GM19193 (cell line): ENCODE results near the gene CMSS1.

Experiments used
- POLR2A ChIP-seq: IDR thresholded peaks from 4 replicates; pipeline ENCODE4 v1.6.1; 2011; ENCODE audit not compliant: insufficient read depth, insufficient read length; ENCODE audit errors: extremely low read depth

CMSS1 gene

GRCh38 chr3:99915906-99916432 lies 98.3 kb downstream of the CMSS1 start:
- no peak for TF ChIP-seq POLR2A

GRCh38 chr3:99918715-99919114 lies 101.1 kb downstream of the CMSS1 start:
- no peak for TF ChIP-seq POLR2A

- no peak for TF ChIP-seq POLR2A
Observed at GRCh38 chr3:99919694-99920093, 102.0 kb downstream of the CMSS1 start.

GRCh38 chr3:99920481-99921376 lies 103.1 kb downstream of the CMSS1 start:
- no peak for TF ChIP-seq POLR2A

- no peak for TF ChIP-seq POLR2A
Observed at GRCh38 chr3:99921377-99921695, 103.7 kb downstream of the CMSS1 start.

- TF ChIP-seq POLR2A, result no peak
Observed at GRCh38 chr3:99921986-99922385, 104.3 kb downstream of the CMSS1 start.

- TF ChIP-seq POLR2A, result no peak
Observed at GRCh38 chr3:99923873-99924272, 106.2 kb downstream of the CMSS1 start.

- TF ChIP-seq POLR2A, result no peak
Observed at GRCh38 chr3:99925584-99926230, 108.0 kb downstream of the CMSS1 start.

- no peak for TF ChIP-seq POLR2A
Observed at GRCh38 chr3:99927671-99928457, 110.2 kb downstream of the CMSS1 start.

GRCh38 chr3:99928771-99929744 lies 111.4 kb downstream of the CMSS1 start:
- TF ChIP-seq POLR2A, result no peak

- TF ChIP-seq POLR2A, result no peak
Observed at GRCh38 chr3:99929745-99930139, 112.1 kb downstream of the CMSS1 start.

GRCh38 chr3:99931059-99931458 lies 113.4 kb downstream of the CMSS1 start:
- no peak for TF ChIP-seq POLR2A

GRCh38 chr3:99933971-99934750 lies 116.5 kb downstream of the CMSS1 start:
- TF ChIP-seq POLR2A, result no peak

GRCh38 chr3:99934975-99935797 lies 117.5 kb downstream of the CMSS1 start:
- TF ChIP-seq POLR2A, result no peak
